ENCODE measurements around the gene C11orf97.

GRCh38 chr11:94567181-94567670, 55.0 kb downstream of the C11orf97 start, which contains the start of gene PIWIL4:
- TF ChIP-seq MYC (IDR thresholded peaks at IDR 0.05; ENCODE audit: low read depth, low read length) (no peak), POLR2AphosphoS5 (IDR thresholded peaks at IDR 0.05; ENCODE audit: insufficient read depth, low read depth, low read length) (no peak), EZH2 (IDR thresholded peaks at IDR 0.05; ENCODE audit: borderline replicate concordance, low read depth, low read length, severe bottlenecking) (no peak), POLR2A (IDR thresholded peaks at IDR 0.05; ENCODE audit: low read depth, low read length) (no peak), FOS (IDR thresholded peaks at IDR 0.05; ENCODE audit: borderline replicate concordance, insufficient read depth, low read length) (no peak), JUN (IDR thresholded peaks at IDR 0.05; ENCODE audit: borderline replicate concordance, insufficient read depth, insufficient read length, low read depth) (no peak)
- TF ChIP-seq, protein P1, sequence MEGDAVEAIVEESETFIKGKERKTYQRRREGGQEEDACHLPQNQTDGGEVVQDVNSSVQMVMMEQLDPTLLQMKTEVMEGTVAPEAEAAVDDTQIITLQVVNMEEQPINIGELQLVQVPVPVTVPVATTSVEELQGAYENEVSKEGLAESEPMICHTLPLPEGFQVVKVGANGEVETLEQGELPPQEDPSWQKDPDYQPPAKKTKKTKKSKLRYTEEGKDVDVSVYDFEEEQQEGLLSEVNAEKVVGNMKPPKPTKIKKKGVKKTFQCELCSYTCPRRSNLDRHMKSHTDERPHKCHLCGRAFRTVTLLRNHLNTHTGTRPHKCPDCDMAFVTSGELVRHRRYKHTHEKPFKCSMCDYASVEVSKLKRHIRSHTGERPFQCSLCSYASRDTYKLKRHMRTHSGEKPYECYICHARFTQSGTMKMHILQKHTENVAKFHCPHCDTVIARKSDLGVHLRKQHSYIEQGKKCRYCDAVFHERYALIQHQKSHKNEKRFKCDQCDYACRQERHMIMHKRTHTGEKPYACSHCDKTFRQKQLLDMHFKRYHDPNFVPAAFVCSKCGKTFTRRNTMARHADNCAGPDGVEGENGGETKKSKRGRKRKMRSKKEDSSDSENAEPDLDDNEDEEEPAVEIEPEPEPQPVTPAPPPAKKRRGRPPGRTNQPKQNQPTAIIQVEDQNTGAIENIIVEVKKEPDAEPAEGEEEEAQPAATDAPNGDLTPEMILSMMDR (IDR thresholded peaks at IDR 0.05; ENCODE audit: extremely low read depth in 1 of 2, insufficient read depth in 1 of 2, low read depth in 1 of 2, low read length in 2 of 2), result no peak
- TF ChIP-seq, protein P2, sequence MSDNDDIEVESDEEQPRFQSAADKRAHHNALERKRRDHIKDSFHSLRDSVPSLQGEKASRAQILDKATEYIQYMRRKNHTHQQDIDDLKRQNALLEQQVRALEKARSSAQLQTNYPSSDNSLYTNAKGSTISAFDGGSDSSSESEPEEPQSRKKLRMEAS (IDR thresholded peaks at IDR 0.05; ENCODE audit: insufficient read depth, insufficient read length), result no peak
